GM12892 (cell line): ENCODE results near the gene GLUD2.
"Not testable (repeated sequence)": the region's sequence is repeated elsewhere in the genome, so short reads cannot be mapped to it uniquely, and the experiment has no call there.

Experiments used
- DNase-seq: peaks from one replicate; pipeline ENCODE4 v3.0.0; 2011; ENCODE audit not compliant: insufficient read length
- FAIRE-seq: peaks from 2 replicates; lab custom pipeline; 2011; peaks lifted over from hg19 to GRCh38; lab: Jason Lieb, UNC
- POLR2A ChIP-seq: IDR thresholded peaks from 2 replicates; pipeline ENCODE4 v1.6.1; 2011; ENCODE audit warnings: low read depth, low read length, control low read depth
- POLR2AphosphoS5 ChIP-seq: IDR thresholded peaks from 2 replicates; pipeline ENCODE4 v1.6.1; 2011; ENCODE audit warnings: low read depth, low read length, control low read depth
- TAF1 ChIP-seq: IDR thresholded peaks from 2 replicates; pipeline ENCODE4 v1.6.1; 2011; ENCODE audit warnings: low read depth, mild to moderate bottlenecking, control low read depth, low read length, borderline replicate concordance

GLUD2 gene

GRCh38 chrX:121036951-121037350 is 10.5 kb upstream of the GLUD2 start:
- DNase-seq (no peak), FAIRE-seq (no peak)
- no peak for TF ChIP-seq POLR2AphosphoS5
- no peak for TF ChIP-seq POLR2A
- TF ChIP-seq TAF1: no peak

GRCh38 chrX:121050781-121051180 is 3.4 kb downstream of the GLUD2 start:
- DNase-seq (no peak), FAIRE-seq (no peak)
- no peak for TF ChIP-seq POLR2A
- TF ChIP-seq POLR2AphosphoS5: no peak
- no peak for TF ChIP-seq TAF1

- TF ChIP-seq POLR2A: no peak
- TF ChIP-seq POLR2AphosphoS5: no peak
- TF ChIP-seq TAF1: no peak
- no peak for FAIRE-seq
- no peak for DNase-seq
These were observed 4.7 kb downstream of the GLUD2 start for GRCh38 chrX:121052122-121052521.

- DNase-seq (no peak), FAIRE-seq (no peak)
- TF ChIP-seq TAF1 (no peak), POLR2AphosphoS5 (no peak), POLR2A (no peak)
These were observed 14.9 kb downstream of the GLUD2 start for GRCh38 chrX:121062289-121062688.

DNA sequence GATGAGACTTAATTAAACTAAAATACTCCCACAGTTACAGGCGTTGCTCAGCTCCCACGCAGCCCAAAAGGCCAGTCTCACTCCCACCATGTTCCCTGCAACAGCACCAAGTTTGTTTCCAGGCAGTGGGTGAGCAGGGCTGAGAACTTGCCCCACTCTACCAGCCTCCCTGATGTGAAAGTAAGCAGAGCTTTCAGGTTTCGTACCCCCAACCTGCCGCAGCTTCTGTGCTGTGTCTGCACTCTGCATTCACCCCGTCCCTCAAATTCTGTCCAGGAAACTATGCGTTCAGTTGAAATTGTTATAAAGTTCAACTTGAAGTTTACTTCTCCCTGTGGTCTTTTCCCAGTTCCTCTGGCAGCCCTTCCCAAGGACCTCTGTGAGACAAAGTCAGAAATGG is 17.2 kb downstream of the GLUD2 start:
- TF ChIP-seq POLR2AphosphoS5 (no peak), TAF1 (no peak), POLR2A (no peak)

DNA sequence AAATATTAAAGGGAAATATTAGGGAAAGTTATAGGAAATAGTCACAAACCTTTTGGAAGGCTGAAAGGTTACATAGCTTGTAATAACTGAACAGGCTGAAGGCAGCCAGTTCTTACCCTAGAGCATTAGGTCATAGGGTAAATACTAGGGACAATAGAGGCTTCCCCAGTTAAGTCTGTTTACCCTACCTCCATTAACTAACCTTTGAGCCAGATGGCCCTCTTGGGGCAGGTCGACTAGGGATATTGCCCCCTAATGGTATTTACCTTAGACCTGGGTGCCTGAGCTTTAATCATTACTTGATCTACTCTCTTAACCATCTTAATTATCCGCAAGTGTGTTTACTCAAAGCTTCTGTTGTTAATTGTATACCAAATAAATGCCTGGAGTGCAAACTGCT is 36.8 kb downstream of the GLUD2 start:
- not testable (repeated sequence) for FAIRE-seq, DNase-seq

More for the DNA sequence above, 17.2 kb downstream of the GLUD2 start:
- FAIRE-seq (no peak), DNase-seq (no peak)

DNA sequence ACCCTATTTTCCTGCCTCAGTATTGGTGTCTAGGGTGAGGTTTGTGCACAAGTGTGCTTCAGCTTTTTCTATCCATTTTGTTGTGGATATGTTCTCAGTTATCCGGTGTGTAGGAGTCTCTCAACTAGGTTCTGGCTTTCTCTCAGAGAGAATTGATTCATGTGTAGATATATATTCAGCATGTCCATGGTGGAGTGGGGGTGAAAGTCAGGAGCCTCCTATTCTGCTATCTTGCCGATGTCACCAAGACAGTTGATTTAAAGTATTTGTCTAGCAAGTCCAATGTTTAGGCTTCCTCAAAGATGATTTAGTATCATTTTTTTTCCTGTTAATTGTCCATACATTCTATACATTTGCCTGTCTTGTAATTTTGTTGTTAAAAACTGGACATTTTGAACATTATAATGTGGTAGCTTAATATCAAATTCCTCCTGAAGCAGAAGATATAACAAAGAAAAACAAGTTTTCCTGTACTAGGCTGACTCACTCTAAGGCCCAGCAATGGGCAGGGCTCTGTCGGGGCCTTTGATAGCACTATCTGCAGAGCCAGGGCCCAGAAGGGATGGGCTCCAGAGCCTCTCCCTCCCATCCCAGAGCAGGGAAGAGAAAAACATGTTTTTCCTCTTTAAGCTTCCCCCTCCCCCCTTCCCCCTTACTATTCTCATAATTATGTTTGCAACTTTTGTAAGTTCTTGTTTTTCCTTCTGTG is 37.6 kb downstream of the GLUD2 start:
- no peak for DNase-seq
- FAIRE-seq: no peak
- TF ChIP-seq POLR2A: no peak
- no peak for TF ChIP-seq POLR2AphosphoS5
- no peak for TF ChIP-seq TAF1

- FAIRE-seq: no peak
These were observed 38.2 kb downstream of the GLUD2 start for GRCh38 chrX:121085612-121086010.

DNA sequence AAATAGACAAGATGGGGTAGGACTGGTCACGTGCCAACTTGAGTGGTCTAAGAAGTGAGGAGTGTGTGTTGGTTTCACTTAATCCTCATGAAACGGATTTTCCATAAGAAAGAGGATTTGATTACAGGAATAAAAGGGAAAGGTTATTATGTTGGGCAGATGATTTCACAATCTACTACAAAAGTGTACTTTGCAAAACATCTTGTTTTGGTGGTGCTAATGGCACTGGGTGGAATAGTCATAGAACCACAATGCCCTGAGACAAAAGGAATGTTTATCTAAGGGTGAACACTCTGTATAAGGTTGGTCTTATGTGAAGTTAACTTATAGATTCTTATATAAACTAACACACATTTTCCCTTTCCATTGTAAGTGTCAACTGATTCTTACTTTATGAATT is 45.6 kb downstream of the GLUD2 start:
- TF ChIP-seq TAF1 (no peak), POLR2A (no peak), POLR2AphosphoS5 (no peak)
- no peak for DNase-seq
- no peak for FAIRE-seq

More at GRCh38 chrX:121085612-121086010, 38.2 kb downstream of the GLUD2 start:
- no peak for TF ChIP-seq POLR2AphosphoS5
- no peak for TF ChIP-seq POLR2A
- TF ChIP-seq TAF1: no peak
- no peak for DNase-seq
